Hepatocyte (in vitro differentiated cells): ENCODE data around the gene LBHD2. TPM values are rescaled to one million over a fixed set of nuclear protein-coding genes. Genes with fewer than 3 reads are reported as not detected.

Experiments
- DNase-seq: peaks from one replicate; pipeline ENCODE4 v3.0.0-alpha.2; 2016; ENCODE audit warnings: low spot score
- H2AFZ ChIP-seq: fragments of 200-600 bp; sonication (generic); 2 replicates; pipeline ENCODE4 v1.6.0; 2016; ENCODE audit warnings: antibody characterized with exemption, mild to moderate bottlenecking
- H3K27ac ChIP-seq: fragments of 200-600 bp; sonication (generic); 2 replicates; pipeline ENCODE4 v1.5.1; 2016; ENCODE audit warnings: mild to moderate bottlenecking
- H3K27me3 ChIP-seq: fragments of 200-600 bp; sonication (generic); 2 replicates; pipeline ENCODE4 v1.6.1; 2016
- H3K36me3 ChIP-seq: fragments of 200-600 bp; sonication (generic); replicated peaks from 2 replicates; pipeline ENCODE4 v1.5.1; 2016; ENCODE audit warnings: low read depth; ENCODE audit not compliant: insufficient read depth
- H3K4me1 ChIP-seq: fragments of 200-600 bp; sonication (generic); 2 replicates; pipeline ENCODE4 v1.5.1; 2016; ENCODE audit warnings: mild to moderate bottlenecking, moderate library complexity; ENCODE audit not compliant: insufficient read depth
- H3K4me2 ChIP-seq: fragments of 200-600 bp; sonication (generic); 2 replicates; pipeline ENCODE4 v1.6.0; 2016
- H3K4me3 ChIP-seq: fragments of 200-600 bp; sonication (generic); 2 replicates; pipeline ENCODE4 v1.5.1; 2016; ENCODE audit warnings: mild to moderate bottlenecking
- H3K79me2 ChIP-seq: fragments of 200-600 bp; sonication (generic); 2 replicates; pipeline ENCODE4 v1.6.0; 2017; ENCODE audit warnings: mild to moderate bottlenecking
- H3K9me2 ChIP-seq: fragments of 200-600 bp; sonication (generic); replicated peaks from 2 replicates; pipeline ENCODE4 v1.6.0; 2017; ENCODE audit warnings: mild to moderate bottlenecking; ENCODE audit not compliant: insufficient read depth
- H3K9me3 ChIP-seq: fragments of 200-600 bp; sonication (generic); 2 replicates; pipeline ENCODE4 v1.5.1; 2016; ENCODE audit warnings: low read depth, mild to moderate bottlenecking
- H4K20me1 ChIP-seq: fragments of 200-600 bp; sonication (generic); 2 replicates; pipeline ENCODE4 v1.6.0; 2016; ENCODE audit warnings: mild to moderate bottlenecking; ENCODE audit not compliant: insufficient read depth, poor library complexity, severe bottlenecking
- EZH2 ChIP-seq: fragments of 200-600 bp; sonication (generic); IDR thresholded peaks from 2 replicates; pipeline ENCODE4 v1.6.1; 2016; ENCODE audit warnings: antibody characterized with exemption, mild to moderate bottlenecking, borderline replicate concordance
- EZH2phosphoT487 ChIP-seq: fragments of 200-600 bp; sonication (generic); IDR thresholded peaks from one replicate; pipeline ENCODE4 v1.6.1; 2018; ENCODE audit warnings: antibody characterized with exemption, mild to moderate bottlenecking, low read depth, moderate library complexity; ENCODE audit not compliant: unreplicated experiment, severe bottlenecking
- WGBS: methylation state at CpG from one replicate; pipeline ENCODE4 v1.1.6; 2016; ENCODE audit warnings: low lambda C conversion rate; ENCODE audit errors: missing lambda C conversion rate; 5-methylcytosine and 5-hydroxymethylcytosine counted together
- polyA plus RNA-seq: library from polyadenylated mRNA; unstranded; fragments of >200 nt; fragmentation: Nextera tagmentation; extraction: Ambion mirVana; gene quantifications from 2 replicates; pipeline ENCODE4 v1.2.1, GENCODE V29; 2016
- total RNA-seq: library from RNA; depleted of rRNA; stranded (reverse); fragments of >200 nt; gene quantifications from 2 replicates; pipeline ENCODE4 v1.2.3, GENCODE V29; 2014
- TF ChIP-seq, protein P1 (sequence below): fragments of 200-600 bp; sonication (generic); IDR thresholded peaks from 2 replicates; pipeline ENCODE4 v1.5.1; 2016; ENCODE audit warnings: antibody characterized with exemption, mild to moderate bottlenecking; ENCODE audit not compliant: poor library complexity

Gene LBHD2
- total and polyA plus RNA-seq, 2 experiments from 2014 or later: 0.21 TPM; not detected in 1

DNA sequence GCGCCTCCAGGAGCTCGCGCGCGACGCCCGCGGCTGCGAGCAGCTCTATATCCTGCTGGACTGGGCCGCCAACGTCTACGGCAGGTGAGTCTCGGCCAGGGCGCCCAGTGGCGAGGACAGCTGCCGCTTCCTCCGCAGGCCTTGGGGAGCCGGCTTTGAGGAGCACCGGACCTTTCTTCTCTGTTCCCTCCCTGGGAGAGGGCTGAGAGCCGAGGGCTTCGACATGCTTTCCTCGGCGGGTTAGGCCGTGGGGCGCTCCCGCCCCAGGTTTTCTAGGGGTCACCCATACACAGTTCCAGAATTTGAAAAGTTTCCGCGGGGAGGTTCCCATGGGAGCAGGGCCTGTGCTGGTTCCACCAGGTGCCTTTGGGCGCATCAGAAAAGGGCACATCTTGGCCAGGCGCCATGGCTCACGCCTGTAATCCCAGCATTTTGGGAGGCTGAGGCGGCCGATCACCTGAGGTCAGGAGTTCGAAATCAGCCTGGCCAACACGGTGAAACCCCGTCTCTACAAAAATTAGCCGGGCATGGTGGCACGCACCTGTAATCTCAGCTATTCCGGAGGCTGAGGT, 18.8 kb downstream of the LBHD2 start:
- Histone ChIP-seq H3K36me3 (no peaks in the 10 kb centered on the region), H3K4me1 (peaks cover 38% of the 10 kb centered on the region), H3K79me2 (no peaks in the 10 kb centered on the region), H3K4me3 (no peak overlapping the region), H3K27me3 (no peaks in the 10 kb centered on the region), H3K4me2 (no peak overlapping the region), H3K27ac (no peak overlapping the region), H3K9me2 (no peaks in the 10 kb centered on the region), H4K20me1 (no peaks in the 10 kb centered on the region), H2AFZ (no peak overlapping the region), H3K9me3 (no peaks in the 10 kb centered on the region)
- WGBS: 92% methylated on average over 27 of the region's 39 CpGs
- no peak for TF ChIP-seq EZH2phosphoT487
- TF ChIP-seq EZH2: no peak
- TF ChIP-seq, protein P1, sequence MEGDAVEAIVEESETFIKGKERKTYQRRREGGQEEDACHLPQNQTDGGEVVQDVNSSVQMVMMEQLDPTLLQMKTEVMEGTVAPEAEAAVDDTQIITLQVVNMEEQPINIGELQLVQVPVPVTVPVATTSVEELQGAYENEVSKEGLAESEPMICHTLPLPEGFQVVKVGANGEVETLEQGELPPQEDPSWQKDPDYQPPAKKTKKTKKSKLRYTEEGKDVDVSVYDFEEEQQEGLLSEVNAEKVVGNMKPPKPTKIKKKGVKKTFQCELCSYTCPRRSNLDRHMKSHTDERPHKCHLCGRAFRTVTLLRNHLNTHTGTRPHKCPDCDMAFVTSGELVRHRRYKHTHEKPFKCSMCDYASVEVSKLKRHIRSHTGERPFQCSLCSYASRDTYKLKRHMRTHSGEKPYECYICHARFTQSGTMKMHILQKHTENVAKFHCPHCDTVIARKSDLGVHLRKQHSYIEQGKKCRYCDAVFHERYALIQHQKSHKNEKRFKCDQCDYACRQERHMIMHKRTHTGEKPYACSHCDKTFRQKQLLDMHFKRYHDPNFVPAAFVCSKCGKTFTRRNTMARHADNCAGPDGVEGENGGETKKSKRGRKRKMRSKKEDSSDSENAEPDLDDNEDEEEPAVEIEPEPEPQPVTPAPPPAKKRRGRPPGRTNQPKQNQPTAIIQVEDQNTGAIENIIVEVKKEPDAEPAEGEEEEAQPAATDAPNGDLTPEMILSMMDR: no peak
- no peak for DNase-seq

DNA sequence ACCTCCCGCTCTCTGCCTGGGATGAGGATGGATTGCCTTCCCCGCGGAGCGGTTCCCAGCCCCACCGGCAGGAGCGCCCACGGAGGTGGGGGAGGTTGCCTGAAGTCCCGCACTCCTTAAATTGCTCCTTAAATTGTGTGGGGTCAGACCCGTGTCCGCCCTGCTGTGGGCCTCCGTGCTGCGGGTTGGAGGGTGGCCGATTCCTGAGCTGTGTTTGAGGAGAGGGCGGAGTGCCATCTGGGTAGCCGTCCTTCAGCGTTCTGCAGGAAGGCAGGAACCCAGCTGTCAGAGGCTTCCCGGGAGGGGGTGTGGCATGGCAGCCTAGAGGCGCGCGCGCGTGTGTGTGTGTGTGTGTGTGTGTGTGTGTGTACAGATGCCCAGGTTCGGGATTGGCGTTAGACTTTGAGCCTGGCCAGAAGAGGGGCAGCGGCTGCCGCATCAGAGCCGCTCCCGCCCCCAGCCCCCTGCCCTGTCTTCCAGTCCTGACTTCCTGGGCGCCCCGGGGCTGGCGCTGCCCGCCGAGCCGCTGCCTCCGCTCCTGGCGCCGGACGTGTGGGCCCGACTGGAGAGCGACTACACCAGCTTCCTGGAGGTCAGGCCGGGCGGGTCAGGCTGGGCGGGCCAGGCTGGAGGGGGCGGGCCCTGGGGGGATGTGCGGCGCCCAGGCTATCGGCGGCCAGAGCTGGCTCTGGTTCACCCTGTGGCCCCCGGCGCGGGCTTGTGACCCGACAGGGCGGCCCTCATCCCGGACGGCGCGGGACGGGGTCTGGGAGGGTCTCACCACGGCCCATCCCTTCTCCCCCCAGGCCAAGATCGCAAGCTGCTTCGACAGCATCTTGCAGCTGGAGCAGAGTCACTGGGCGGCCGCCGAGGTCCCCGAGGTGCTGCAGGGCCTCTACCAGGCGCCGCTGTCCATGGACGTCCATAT, 19.7 kb downstream of the LBHD2 start:
- TF ChIP-seq EZH2phosphoT487 (no peak), EZH2 (no peak)
- TF ChIP-seq, protein P1: no peak
- no peaks in the 10 kb centered on the region for H3K9me2 ChIP-seq
- H3K4me2 ChIP-seq: no peak overlapping the region
- no peaks in the 10 kb centered on the region for H3K36me3 ChIP-seq
- no peak overlapping the region for H2AFZ ChIP-seq
- WGBS: 78% methylated on average over 49 of the region's 68 CpGs
- no peak for DNase-seq
- no peak overlapping the region for H3K4me3 ChIP-seq
- no peaks in the 10 kb centered on the region for H3K27me3 ChIP-seq
- peaks cover 32% of the 10 kb centered on the region for H3K4me1 ChIP-seq
- H4K20me1 ChIP-seq: no peaks in the 10 kb centered on the region
- no peaks in the 10 kb centered on the region for H3K9me3 ChIP-seq
- no peak overlapping the region for H3K27ac ChIP-seq
- no peaks in the 10 kb centered on the region for H3K79me2 ChIP-seq

DNA sequence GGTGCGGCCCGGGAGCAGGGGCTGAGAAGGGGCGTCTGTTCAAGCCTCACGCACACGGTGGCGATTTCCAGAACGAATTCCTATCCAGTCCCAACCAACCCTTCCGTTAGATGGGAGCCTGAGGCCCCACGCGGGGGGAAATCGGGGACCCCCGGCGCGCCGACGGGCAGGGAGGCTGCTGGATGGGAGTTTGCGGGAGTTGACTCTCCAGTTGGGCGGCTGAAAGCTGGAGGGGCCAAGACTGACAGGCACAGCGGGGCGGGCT, 20.3 kb downstream of the LBHD2 start:
- no peaks in the 10 kb centered on the region for H3K9me2 ChIP-seq
- DNase-seq: no peak
- H3K27ac ChIP-seq: no peak overlapping the region
- H3K27me3 ChIP-seq: no peaks in the 10 kb centered on the region
- H2AFZ ChIP-seq: no peak overlapping the region
- no peak for TF ChIP-seq EZH2
- TF ChIP-seq EZH2phosphoT487: no peak
- TF ChIP-seq, protein P1: no peak
- no peaks in the 10 kb centered on the region for H3K9me3 ChIP-seq
- no peaks in the 10 kb centered on the region for H4K20me1 ChIP-seq
- no peak overlapping the region for H3K4me3 ChIP-seq
- H3K79me2 ChIP-seq: no peaks in the 10 kb centered on the region
- H3K36me3 ChIP-seq: no peaks in the 10 kb centered on the region
- peaks cover 29% of the 10 kb centered on the region for H3K4me1 ChIP-seq
- peak overlapping the region; percentile 70 for H3K4me2 ChIP-seq
- 77% methylated on average over 18 of the region's 20 CpGs for whole genome bisulfite sequencing
